Right lobe of liver (tissue), 6 donors: ENCODE data around the gene ATP5F1D. TPM values are rescaled to one million over a fixed set of nuclear protein-coding genes. Genes with fewer than 3 reads are reported as not detected.
A peak's percentile ranks its signal among the peaks of the same experiment; 100 is the strongest.

Experiments
- ATAC-seq, 4 donors: fragments of 200-7000 bp; cut with Tn5 transposase; one replicate each; pipeline ENCODE4 v1.9.1; 2020; ENCODE audit warnings: mild to moderate bottlenecking in 4 of 4, moderate library complexity in 4 of 4
- DNase-seq, 3 donors: peaks; one replicate each; pipeline ENCODE4 v3.0.0-alpha.2; 2020
- H3K27ac ChIP-seq, 3 donors: fragments of 200-600 bp; one replicate each; pipeline ENCODE4 v1.8.0; 2022
- H3K27me3 ChIP-seq, 2 donors: fragments of 200-600 bp; one replicate each; pipeline ENCODE4 v1.8.0; 2022
- H3K36me3 ChIP-seq, 4 donors: fragments of 200-600 bp; sonication (generic) in 1 of 4; one replicate each; pipeline versions ENCODE4 v1.5.1 to v1.8.0; 2017 to 2022; ENCODE audit warnings: control low read depth in 1 of 4
- H3K4me1 ChIP-seq, 4 donors: fragments of 200-600 bp; sonication (generic) in 1 of 4; one replicate each; pipeline versions ENCODE4 v1.5.1 to v1.8.0; 2017 to 2022; ENCODE audit warnings: control low read depth in 1 of 4
- H3K4me3 ChIP-seq, 3 donors: fragments of 200-600 bp; one replicate each; pipeline ENCODE4 v1.8.0; 2022
- H3K9me3 ChIP-seq, 4 donors: fragments of 200-600 bp; sonication (generic) in 1 of 4; one replicate each; pipeline versions ENCODE4 v1.5.1 to v1.8.0; 2017 to 2022; ENCODE audit warnings: control low read depth in 1 of 4
- CTCF ChIP-seq, 4 donors: fragments of 200-600 bp in 3 of 4; fragments of 450-650 bp in 1 of 4; IDR thresholded peaks; one replicate each; pipeline versions ENCODE4 v1.5.1 to v1.8.0; 2016 to 2022; ENCODE audit warnings: antibody characterized with exemption in 4 of 4, mild to moderate bottlenecking in 2 of 4
- POLR2A ChIP-seq: fragments of 450-650 bp; IDR thresholded peaks from one replicate; pipeline ENCODE4 v1.6.1; 2017; ENCODE audit warnings: antibody characterized with exemption, mild to moderate bottlenecking
- WGBS: methylation state at CpG from one replicate; pipeline ENCODE4 v1.1.6; 2018; ENCODE audit warnings: low coverage, low lambda C conversion rate; ENCODE audit not compliant: insufficient coverage; ENCODE audit errors: missing lambda C conversion rate; 5-methylcytosine and 5-hydroxymethylcytosine counted together
- intact Hi-C, 2 donors: fragments of 100-400 bp; cut with DNase I; formaldehyde crosslinking; loops; one replicate each; pipeline versions ENCODE4 v1.11.2 to v1.14.1; 2022
- total RNA-seq, 6 experiments: library from RNA; depleted of rRNA in 2 of 6; stranded (reverse); fragments of >200 nt in 2 of 6; fragmentation: NEBNext Ultra II Directional in 3 of 6; extraction: Animal tissue kit (Norgen Biotek cat#: 25700) in 3 of 6; gene quantifications; one replicate each; pipeline versions ENCODE4 v1.1.0 to v1.2.4, GENCODE V29; 2016 to 2023
- donor health status: DM: no; HTN: yes; CAD: no.
- donor health status: DM: no; HTN: no; CAD: no.
- donor health status: DM: no; HTN: no; CAD: no.
- donor health status: DM: no; HTN: yes; CAD: no.
- donor health status: DM: no; HTN: yes; CAD: no.

The ATP5F1D gene
- total RNA-seq, 6 experiments from 2014 or later: 98.1 to 240 (median 137) TPM

GRCh38 chr19:1247748-1248138 is 6.2 kb downstream of the ATP5F1D start:
- H3K9me3 ChIP-seq: no peaks in the 10 kb centered on the region
- peaks cover 0 to 63% (median 27%) of the 10 kb centered on the region in 4 donors for H3K4me1 ChIP-seq
- H3K27me3 ChIP-seq: no peaks in the 10 kb centered on the region
- peak overlapping the region; percentile 90 to 98 (median 97) for H3K27ac ChIP-seq
- TF ChIP-seq CTCF (IDR thresholded peaks at IDR 0.05) (no peak), POLR2A (no peak)
- 67% methylated on average over 1 of the region's 8 CpGs for WGBS
- ATAC-seq (peak in 3 of 4 donors; percentile 0 to 2 (median 2)), DNase-seq (no peak)
- peaks cover 0 to 9% (median 1%) of the 10 kb centered on the region in 4 donors for H3K36me3 ChIP-seq
- intact Hi-C loops: no loop called here
- H3K4me3 ChIP-seq: peak overlapping the region; percentile 75 to 86 (median 78)

GRCh38 chr19:1248139-1248785 is 6.7 kb downstream of the ATP5F1D start, which contains the start of gene MIDN:
Gene MIDN, plus strand, starts transcription at chr19:1248583. Its CDS starts 1,714 bp downstream, at chr19:1250297.
- peak; percentile 12 to 46 (median 26) for ATAC-seq
- intact Hi-C loops: no loop called here
- TF ChIP-seq CTCF (IDR thresholded peaks at IDR 0.05) (peak; percentile 23 to 44 (median 38)), POLR2A (peak; percentile 95)
- Histone ChIP-seq H3K36me3 (peaks cover 0 to 9% (median 1%) of the 10 kb centered on the region in 4 donors), H3K4me1 (peaks cover 0 to 63% (median 27%) of the 10 kb centered on the region in 4 donors), H3K27ac (peak within 1 kb of the TSS; percentile 90 to 98 (median 97)), H3K27me3 (no peaks in the 10 kb centered on the region), H3K9me3 (no peaks in the 10 kb centered on the region), H3K4me3 (peak within 1 kb of the TSS; percentile 75 to 86 (median 78))
- DNase-seq: peak; percentile 93
- 0% methylated on average over 7 of the region's 60 CpGs for WGBS

- no CpG with 5 or more reads among the region's 74 CpGs for WGBS
- Histone ChIP-seq H3K4me3 (peak overlapping the region; percentile 75 to 86 (median 78)), H3K4me1 (peaks cover 0 to 63% (median 27%) of the 10 kb centered on the region in 4 donors), H3K27me3 (no peaks in the 10 kb centered on the region), H3K36me3 (peaks cover 0 to 9% (median 2%) of the 10 kb centered on the region in 4 donors), H3K27ac (peak overlapping the region; percentile 90 to 98 (median 97)), H3K9me3 (no peaks in the 10 kb centered on the region)
- TF ChIP-seq CTCF (IDR thresholded peaks at IDR 0.05): peak; percentile 70 to 96 (median 83)
- no peak for TF ChIP-seq POLR2A
- intact Hi-C loops: no loop called here
- ATAC-seq: peak; percentile 4 to 18 (median 13)
- DNase-seq: peak; percentile 91 to 92 (median 91)
Measured at GRCh38 chr19:1248786-1249297, 7.3 kb downstream of the ATP5F1D start.

- peak; percentile 94 to 96 (median 95) for DNase-seq
Measured at GRCh38 chr19:1249298-1249989, 7.9 kb downstream of the ATP5F1D start.

More at GRCh38 chr19:1249298-1249989, 7.9 kb downstream of the ATP5F1D start:
- Histone ChIP-seq H3K9me3 (no peaks in the 10 kb centered on the region), H3K27ac (peak overlapping the region; percentile 90 to 98 (median 97)), H3K27me3 (no peaks in the 10 kb centered on the region), H3K36me3 (peaks cover 6 to 15% (median 8%) of the 10 kb centered on the region in 4 donors), H3K4me1 (peaks cover 0 to 63% (median 27%) of the 10 kb centered on the region in 4 donors), H3K4me3 (peak overlapping the region; percentile 75 to 92 (median 86))
- WGBS: 0% methylated on average over 18 of the region's 102 CpGs
- intact Hi-C loops: no loop called here
- peak; percentile 1 to 24 (median 12) for ATAC-seq
- TF ChIP-seq POLR2A (peak; percentile 91), CTCF (IDR thresholded peaks at IDR 0.05) (no peak)
